NCI-H2227 treated with DMSO at 0.1 percent for 48 hours (cell line): ENCODE results near the gene NPTX2.
"Not testable (repeated sequence)": the region's sequence is repeated elsewhere in the genome, so short reads cannot be mapped to it uniquely, and the experiment has no call there.

Experiments
- DNase-seq: peaks from one replicate; lab custom pipeline; 2025; lab: John Stamatoyannopoulos, UW

The NPTX2 gene, protein sequence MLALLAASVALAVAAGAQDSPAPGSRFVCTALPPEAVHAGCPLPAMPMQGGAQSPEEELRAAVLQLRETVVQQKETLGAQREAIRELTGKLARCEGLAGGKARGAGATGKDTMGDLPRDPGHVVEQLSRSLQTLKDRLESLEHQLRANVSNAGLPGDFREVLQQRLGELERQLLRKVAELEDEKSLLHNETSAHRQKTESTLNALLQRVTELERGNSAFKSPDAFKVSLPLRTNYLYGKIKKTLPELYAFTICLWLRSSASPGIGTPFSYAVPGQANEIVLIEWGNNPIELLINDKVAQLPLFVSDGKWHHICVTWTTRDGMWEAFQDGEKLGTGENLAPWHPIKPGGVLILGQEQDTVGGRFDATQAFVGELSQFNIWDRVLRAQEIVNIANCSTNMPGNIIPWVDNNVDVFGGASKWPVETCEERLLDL

GRCh38 chr7:98617051-98617959 lies at the start of gene NPTX2:
TSS of gene NPTX2 (plus strand) at chr7:98617285. CDS start at chr7:98617462, 177 bp downstream.
- peak; percentile 87 for DNase-seq

DNA sequence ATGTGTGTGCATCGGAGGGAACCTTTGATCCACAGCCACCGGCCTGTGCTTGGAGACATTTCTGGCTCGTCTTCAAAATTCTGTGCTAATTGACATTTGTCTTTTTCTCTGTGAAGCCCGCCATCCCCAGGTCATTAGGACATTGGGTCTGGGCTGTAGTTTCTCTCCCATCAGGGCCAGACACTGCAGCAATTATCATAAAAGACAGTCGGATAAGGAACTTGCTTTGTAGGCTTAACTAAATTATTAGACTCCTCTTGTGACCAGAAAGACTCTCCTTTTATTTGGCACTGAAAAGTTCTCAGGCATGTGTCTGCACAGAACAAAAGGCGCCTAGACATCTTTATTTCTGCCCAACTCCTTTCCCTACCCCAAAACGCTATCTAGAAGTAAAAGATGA lies 49.1 kb upstream of the NPTX2 start:
- no peak for DNase-seq

GRCh38 chr7:98568891-98569290 lies 48.2 kb upstream of the NPTX2 start:
- no peak for DNase-seq

- no peak for DNase-seq
Measured at GRCh38 chr7:98569691-98570337, 47.3 kb upstream of the NPTX2 start.

DNA sequence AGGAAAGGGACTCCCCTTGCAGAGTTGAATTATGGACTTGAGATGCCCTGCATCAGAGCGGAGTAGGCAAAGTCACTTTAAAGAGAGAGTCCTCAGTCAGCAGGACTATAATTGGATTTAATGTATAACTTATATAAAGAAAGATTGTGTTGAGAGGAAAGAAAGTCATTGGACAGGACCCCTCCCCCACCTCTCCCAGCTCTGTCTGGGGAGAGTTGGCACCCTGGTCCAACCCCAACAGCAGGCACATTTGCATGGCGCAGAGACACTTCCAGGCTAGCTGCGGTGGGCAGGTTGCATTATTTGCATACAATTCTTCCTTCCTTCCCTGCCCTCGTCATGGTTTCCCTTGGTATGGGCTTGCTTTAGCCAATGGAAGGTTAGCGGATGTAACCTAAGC lies 46.1 kb upstream of the NPTX2 start:
- no peak for DNase-seq

DNA sequence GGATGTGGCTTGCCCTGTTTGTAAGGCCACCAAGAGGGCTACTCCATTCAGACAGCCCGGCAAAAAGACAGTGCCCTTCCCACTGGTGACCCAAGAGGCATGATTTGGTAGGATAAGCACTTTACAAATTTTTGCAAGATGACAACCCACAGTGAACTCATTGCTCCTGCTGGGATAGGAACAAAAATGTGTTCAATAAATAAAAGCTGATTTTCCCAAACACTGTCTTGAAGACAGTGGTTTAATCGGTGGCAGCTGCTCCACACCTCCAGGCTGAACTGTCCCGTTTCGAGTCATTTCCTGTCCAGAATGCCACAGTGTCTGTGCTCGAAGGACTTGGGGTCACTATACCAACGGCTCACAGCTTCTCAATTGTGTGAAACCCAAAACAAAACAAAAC lies 45.1 kb upstream of the NPTX2 start:
- DNase-seq, result no peak

GRCh38 chr7:98572716-98573115 lies 44.4 kb upstream of the NPTX2 start:
- not testable (repeated sequence) for DNase-seq

- no peak for DNase-seq
Measured at GRCh38 chr7:98573816-98574215, 43.3 kb upstream of the NPTX2 start.

DNA sequence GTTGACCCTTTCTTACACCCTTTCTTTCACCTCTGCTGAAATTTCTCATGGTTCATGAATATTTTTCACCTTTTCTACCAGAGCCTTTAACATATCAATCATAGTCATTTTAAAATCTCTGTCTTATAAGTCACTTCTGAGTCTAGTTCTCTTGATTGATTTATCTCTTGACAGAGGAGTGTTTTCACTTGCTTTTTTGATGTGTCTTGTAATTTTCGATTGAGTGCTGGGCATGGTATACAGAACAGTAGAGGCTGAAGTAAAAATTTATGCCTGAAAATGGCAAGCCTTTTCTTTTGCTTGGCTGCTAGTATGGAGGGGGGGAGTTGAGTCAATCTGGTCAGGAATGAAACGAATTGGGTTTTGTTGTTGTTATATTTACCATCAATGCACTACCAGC lies 41.2 kb upstream of the NPTX2 start:
- no peak for DNase-seq

DNA sequence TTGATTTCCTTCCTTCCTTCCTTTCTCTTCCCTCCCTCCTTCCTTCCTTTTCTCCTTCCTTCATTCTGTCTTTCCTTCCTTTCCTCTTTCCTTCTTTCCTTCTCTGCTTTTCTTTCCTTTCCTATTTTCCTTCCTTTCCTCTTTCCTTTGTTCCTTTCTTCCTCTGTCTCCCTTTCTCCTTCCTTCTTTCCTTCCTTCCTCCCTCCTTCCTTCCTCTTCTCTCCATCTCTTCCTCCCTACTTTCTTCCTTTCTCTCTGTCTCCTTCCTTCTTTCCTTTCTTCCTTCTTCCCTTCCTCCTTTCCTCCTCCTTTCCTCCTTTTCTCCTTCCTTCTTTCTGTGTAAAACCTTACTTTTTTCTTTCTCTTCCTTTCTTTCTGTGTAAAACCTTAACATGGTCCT lies 32.3 kb upstream of the NPTX2 start:
- no peak for DNase-seq

DNA sequence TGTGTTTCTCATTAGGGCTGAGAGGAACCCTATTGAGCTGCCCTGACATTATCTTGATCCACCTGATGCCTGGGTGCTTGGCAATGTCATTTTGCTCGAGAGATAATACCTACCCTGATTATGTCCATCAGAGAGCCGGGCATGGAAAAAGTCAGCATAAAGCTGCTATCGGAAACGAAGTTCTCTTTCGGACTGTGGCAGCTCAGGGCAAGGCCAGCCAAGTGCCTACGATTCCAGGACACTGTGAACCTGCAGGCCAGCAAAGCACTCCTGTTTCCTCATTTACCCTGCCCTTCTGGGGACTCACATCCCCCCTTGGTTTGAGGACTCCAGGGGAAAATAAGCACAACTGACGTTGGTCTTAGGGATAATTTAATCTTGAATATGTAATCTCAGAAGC lies 25.2 kb upstream of the NPTX2 start:
- DNase-seq, result no peak

DNA sequence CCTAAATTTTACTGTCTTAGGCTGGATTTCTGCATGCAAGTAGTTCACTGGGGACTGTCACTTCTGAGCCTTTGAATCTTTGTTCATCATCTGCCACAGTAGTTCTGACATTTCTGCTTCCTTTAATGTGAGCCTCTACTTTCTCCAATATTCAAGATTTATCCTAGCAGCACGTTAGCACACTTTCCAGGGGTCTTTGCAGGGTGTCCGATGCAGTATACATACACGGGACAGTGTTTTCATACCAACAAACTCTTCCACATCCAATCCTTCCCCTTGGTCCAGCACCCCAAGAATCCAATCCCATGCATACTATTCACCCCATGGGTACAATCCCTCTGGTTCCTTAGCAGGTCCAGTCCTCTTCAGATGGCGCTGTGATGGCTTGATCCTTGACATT lies 22.7 kb upstream of the NPTX2 start:
- no peak for DNase-seq

GRCh38 chr7:98594787-98595186 lies 22.3 kb upstream of the NPTX2 start:
- DNase-seq, result no peak

DNA sequence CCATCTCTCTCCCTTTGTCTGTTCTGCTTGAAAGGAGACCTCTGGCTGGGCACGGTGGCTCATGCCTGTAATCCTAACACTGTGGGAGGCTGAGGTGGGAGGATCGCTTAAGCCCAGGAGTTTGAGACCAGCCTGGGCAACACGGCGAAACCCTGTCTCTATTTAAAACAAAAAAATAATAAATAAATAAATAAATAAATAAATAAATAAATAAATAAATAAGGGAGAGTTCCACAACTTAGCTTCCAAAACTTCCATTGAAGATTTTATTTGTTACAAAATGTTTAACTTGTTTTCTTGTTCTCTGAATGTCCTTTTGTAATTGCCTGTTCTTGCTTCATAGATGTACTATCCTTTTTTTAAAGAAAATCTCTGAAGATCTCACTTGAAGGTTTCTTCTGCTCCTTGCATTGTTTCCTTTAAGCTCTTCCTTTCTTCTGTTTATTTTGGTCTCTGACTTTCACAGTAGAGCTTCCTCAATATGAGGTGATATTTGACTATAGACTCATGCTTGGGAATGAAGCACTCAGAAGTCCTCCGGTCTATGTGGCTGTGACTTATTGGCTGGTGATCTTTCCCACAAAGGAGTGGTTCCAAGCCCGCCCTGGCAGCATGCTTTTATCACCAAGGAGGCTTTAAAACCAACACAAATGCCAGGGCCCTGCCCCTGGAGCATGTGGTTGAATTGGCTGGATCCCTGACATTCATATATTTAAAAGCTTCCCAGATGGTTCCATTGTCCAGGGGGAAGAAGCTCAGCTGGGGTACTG lies 18.1 kb upstream of the NPTX2 start:
- DNase-seq, result no peak

DNA sequence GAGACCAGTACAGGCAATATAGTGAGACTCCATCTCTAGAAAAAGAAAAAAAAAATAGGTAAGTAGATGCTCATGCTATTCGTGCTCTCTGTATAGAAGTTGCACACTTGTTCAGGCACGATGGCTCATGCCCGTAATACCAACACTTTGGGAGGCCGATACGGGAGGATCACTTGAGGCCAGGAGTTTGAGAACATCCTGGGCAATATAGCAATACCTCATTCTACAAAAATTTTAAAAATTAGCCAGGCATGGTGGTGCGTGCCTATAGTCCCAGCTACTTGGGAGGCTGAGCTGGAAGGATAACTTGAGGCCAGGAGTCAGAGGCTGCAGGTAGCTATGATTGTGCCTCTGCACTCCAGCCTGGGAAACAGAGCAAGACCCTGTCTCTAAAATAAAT lies 17.2 kb upstream of the NPTX2 start:
- DNase-seq, result no peak

- no peak for DNase-seq
Measured at GRCh38 chr7:98602755-98603398, 14.2 kb upstream of the NPTX2 start.

DNA sequence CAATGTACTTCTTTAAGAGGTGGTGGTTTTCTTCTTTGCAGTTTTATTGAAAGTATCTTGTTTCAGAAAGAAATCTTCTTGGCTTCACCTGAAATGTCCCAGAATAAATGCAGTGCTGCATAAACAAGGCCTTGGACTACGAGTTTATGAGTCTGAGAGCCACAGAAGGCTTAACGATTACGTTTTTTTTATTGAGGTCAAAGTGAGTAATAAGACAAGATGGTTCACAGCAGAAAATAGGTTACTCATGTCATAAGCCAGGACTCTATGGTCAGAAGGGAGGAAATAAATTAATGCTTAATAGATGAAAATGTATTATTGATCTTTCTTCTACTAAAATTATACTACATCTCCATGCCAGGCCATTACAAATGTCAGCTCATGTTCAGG lies 13.7 kb upstream of the NPTX2 start:
- no peak for DNase-seq

GRCh38 chr7:98613601-98614425 lies 3.3 kb upstream of the NPTX2 start:
- peak; percentile 29 for DNase-seq

- DNase-seq, result peak; percentile 61
Measured at GRCh38 chr7:98616381-98617050, 569 bp upstream of the NPTX2 start.

DNA sequence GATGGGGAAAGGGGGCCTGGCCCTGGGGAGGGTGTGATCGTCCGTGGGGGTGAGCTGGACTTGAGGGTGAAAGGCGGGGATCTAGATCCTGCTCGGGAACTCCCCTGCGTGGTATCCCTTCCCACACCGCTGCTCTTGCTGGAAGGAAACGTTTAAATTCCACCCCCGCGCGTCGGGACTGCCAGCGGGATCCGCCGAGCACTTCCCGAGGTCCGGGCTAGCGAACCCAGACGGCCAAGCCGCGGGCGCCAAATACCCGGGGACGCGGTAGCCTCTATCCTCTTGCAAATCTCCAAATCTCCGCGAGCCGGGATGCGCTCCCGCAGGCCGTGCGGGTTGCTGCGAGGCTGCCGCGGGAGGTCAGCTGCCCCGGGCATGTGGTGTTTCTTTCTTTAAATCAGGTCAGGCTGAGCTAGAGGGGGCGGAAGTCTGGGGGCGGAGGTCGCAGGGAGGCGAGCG lies 904 bp downstream of the NPTX2 start:
- peak; percentile 15 for DNase-seq
